GM18861 (cell line): ENCODE results near the gene CBFA2T3.

Experiments used
- ATAC-seq: cut with Tn5 transposase; IDR thresholded peaks from one replicate; pipeline ENCODE4 v1.9.1; 2021; ENCODE audit not compliant: unreplicated experiment

Gene CBFA2T3

GRCh38 chr16:88964636-88965035 is 12.4 kb downstream of the CBFA2T3 start:
- no peak for ATAC-seq

GRCh38 chr16:88963583-88963982 is 13.4 kb downstream of the CBFA2T3 start:
- ATAC-seq, result no peak

DNA sequence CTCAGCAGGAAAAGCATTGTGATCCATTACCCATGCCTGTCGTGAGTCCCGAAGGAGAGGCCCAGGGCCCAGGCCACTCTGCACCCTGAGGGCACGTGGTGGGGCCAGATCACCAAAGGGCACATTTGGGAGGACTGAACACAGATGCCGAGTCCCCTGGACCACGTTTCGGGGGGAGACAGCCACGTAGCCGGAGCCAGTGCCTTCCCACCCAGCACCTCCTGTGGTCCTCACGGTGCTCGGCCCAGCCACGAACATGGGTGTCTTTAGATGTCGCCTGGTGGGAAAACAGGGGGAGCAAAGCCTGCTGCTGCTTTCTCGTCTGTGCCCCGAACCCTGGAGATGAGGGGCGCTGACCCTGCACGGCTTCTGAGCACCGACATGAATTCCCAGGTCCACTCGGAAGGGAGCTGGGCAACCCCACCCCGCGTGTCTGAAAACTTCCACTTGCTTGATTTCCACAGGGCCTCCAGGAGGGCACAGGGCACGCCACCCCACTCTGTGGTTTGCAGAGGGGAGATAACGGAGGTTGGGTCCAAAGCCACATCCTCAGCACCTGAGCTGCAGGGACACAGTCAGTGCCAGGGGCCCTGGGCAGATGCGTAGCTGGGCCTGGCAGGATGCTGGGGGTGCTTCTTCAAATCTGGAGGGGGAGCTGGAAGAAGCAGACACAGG is 14.4 kb downstream of the CBFA2T3 start:
- no peak for ATAC-seq

DNA sequence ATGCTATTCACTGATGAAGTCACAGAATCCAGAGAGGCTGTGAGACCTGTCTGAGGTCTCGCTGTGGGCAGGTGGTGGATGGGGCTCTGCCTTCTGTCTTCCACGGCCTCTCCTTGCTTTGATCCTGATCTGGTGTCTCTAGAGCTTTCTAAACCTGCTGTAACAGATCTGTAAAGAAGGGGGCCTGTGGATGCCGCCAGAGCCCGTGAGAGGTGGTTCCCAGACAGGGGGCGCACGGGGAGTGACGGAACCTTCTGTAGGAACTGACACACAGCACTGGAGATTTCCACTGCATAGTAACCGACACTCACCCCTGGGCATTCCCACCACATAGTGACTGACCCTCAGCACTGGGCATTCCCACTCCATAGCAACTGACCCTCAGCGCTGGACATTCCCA is 16.0 kb downstream of the CBFA2T3 start:
- ATAC-seq, result no peak

GRCh38 chr16:88960516-88960915 is 16.5 kb downstream of the CBFA2T3 start:
- no peak for ATAC-seq

DNA sequence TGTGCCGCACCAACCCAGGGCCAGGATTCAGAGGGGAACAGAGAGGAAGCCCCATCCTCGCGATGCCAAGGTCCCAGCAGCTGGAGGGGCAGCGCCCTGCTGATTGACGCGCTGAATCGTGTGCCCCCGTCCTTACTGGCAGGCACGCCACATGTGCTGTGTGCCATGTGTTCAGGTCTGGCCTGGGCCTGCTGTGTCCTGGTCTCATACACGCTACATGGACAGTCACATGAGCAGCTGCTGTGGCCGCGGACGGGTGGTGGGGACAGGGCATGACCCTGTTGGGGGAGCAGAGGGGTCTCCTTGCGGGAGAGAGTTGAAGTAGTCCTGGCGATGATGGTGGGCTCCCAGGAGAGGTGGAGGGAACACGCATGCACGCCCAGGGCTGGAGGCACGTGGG is 18.0 kb downstream of the CBFA2T3 start:
- no peak for ATAC-seq

DNA sequence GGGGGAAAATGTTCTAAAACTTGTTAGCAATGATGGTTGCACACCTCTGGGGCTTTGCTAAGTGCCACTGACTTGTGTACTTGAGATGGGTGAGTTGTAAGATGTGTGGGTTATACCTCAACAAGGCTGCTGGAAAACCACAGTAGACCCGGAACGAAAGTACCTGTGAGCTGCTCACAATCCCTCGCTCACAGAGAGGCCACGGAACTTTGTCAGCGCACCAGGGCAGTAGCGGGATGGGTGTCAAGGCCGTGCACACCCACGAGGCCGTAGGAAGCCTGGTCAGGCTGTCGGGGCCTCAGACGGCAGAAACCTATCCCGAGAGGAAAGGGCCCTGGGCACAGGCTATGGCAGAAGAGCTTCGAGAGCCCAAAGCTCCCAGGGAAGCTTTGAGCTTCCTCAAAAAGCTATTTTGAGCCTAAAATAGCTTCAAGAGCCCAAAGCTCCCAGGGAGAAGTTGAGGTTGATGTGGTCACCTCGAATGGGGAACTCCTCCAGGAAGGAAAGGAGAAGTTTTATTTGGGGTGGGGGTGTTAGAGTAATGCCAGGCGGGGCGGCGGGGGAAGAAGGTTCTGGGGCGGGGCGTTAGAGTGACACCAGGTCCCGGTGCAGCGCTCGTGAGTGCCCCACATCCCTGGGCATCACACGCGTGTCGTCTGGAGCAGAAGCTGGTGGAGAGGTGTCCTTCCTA is 19.0 kb downstream of the CBFA2T3 start:
- ATAC-seq, result no peak

DNA sequence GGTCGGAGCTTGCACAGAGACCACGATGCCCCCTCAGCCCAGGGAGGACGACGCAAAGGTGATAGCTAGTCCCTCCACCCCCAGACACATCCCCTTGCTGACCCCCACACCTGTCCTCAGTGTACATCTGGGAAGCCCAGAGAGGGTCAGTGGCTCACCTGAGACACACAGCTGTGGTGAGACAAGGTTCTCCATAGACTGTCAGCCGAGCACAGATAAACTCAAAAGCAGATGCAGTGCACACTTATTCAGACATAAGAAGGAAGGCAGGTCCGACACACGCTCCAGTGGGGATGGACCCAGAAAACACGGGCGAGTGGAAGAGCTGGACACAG is 19.6 kb downstream of the CBFA2T3 start:
- ATAC-seq, result no peak

GRCh38 chr16:88956546-88957432 is 20.2 kb downstream of the CBFA2T3 start:
- ATAC-seq, result no peak

GRCh38 chr16:88955906-88956305 is 21.1 kb downstream of the CBFA2T3 start:
- ATAC-seq, result no peak

DNA sequence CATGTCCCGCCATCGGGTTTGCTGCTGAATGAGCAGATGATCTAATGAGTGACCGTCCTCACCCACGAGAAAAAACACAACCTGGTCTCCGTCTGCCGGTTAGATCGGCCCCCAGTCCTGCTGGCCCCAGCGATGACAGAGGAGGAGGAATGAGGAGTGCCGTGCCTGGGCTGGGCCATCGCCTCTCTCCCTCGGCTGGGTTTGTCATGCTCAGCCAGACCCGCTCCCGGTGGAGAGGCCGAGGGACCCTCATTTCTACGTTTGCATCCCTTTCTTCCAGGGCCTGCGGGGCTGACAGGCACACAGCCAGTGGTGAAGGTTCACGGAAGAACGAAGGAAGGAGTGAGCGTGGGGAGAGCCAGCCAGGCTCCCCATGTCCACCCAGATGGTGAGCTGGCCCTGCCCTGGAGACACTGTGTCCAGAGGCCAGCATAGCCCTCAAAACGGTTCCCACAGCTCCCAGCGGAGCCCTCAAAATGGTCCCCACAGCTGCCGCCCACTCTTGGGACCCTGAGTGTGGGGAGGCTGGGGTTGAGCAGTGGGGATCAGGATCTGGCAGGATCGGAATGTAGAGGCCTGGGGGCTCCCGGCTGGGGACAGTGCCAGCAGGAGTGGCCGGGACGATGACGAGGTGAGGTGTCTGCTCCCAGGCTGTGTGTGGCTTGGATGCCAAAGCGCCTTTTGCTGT is 23.9 kb downstream of the CBFA2T3 start:
- no peak for ATAC-seq

GRCh38 chr16:88951989-88952388 is 25.0 kb downstream of the CBFA2T3 start:
- ATAC-seq, result no peak

- no peak for ATAC-seq
Observed at GRCh38 chr16:88951501-88951900, 25.5 kb downstream of the CBFA2T3 start.

GRCh38 chr16:88948781-88949490 is 28.1 kb downstream of the CBFA2T3 start:
- no peak for ATAC-seq

GRCh38 chr16:88945473-88945872 is 31.5 kb downstream of the CBFA2T3 start:
- no peak for ATAC-seq

DNA sequence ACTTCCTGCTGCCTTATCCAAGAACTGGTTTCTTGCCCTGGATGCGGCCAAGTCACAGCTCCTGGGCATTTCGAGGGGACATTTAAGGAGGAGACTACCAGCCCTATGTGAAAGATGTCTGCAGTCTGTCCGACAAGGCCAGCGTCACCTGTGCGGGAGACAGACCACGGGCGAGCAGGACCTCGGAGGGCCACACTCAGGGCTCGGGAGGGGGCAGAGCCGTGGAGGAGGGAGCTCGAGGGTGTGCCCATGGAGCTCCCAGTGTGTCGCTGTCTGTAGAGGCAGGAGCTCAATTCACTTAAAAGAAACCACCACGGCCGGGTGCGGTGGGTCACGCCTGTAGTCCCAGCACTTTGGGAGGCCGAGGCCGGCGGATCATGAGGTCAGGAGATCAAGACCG is 33.3 kb downstream of the CBFA2T3 start:
- ATAC-seq, result no peak

DNA sequence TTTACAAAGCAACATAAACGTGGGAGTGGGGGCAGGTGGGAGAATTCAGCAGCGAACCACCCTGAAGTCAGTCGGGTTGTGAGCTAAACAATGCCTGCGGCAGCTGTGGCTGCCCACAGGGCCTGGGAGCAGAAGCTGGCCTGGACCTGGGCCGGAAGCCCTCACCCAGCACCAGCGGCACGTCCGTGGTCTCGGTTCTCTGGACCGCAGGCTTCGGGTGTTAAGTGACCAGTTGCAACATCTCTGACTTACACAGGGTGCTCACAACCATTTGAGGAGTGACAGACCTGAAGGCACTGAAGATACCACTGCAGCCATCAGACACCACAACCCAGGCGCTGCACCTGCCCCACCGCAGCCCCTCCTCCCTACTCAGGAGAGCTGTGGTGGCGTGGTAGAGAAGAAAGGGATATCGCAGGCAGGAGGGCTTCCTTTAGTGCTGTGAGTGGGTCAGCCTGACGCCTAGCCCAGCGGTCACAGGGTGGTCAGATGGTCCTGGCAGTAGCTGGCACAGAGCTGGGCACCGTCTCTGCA is 33.8 kb downstream of the CBFA2T3 start:
- no peak for ATAC-seq

DNA sequence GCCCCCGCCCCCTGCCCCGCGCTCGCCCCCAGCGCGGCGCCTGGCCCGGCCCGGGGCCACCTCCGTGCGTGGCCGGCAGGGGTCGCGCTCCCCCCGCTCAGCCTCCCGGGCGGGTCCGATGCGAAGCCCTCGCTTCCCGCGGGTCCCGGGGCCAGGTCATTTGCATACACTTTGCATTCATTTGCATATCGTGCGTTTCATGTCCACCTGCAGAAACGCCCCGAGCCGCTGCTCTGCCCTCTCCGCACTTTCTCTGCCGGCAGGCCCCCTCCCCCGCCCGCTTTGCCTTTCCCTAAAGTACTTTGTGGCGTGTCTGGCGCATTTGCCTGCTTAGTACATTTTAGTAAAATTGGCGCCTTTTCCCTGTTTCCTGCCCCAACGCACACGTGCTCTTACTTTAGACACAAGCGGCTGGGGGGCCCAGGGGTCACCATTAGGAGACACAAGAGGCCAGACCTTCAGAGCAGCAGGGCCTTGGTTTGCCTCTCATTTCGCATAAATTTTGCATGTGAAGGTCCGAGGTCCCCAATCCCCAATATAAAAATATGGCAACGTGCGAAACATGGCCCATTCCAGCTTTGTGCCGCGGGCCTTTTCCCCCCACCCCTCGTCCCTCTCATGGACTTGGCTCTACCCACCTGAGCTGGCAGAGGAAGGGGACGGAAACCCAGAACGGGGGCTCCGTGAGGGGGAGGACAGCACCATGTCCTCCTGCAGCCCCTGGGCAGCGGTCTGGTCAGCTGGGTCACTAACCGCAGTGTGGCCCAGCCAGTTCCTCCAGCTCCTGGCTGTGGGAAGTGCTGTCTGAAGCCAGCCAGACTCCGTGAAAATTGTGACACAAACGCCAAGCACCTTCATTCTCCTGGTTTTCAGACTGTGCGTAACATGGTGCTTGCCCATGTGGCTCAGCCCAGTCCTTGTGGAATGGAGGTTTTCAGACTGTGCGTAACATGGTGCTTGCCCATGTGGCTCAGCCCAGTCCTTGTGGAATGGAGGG is 34.8 kb downstream of the CBFA2T3 start:
- peak; percentile 33 for ATAC-seq
